ENCODE results near the gene PPFIA2. TPM values are rescaled to one million over a fixed set of nuclear protein-coding genes. Genes with fewer than 3 reads are reported as not detected.

PPFIA2 gene
- polyA plus RNA-seq, 1 donor from 2014 or later: 65.3 TPM

GRCh38 chr12:81683881-81684280, 75.3 kb downstream of the PPFIA2 start:
- Histone ChIP-seq H2AFZ (ENCODE audit: low read depth, low read length) (no peak overlapping the region), H3K9ac (ENCODE audit: low read length) (no peak overlapping the region), H3K27ac (ENCODE audit: low read length) (no peak overlapping the region), H3K9me2 (ENCODE audit: insufficient read depth, low read length) (no peaks in the 10 kb centered on the region), H3K36me3 (ENCODE audit: insufficient read depth, low read length) (no peaks in the 10 kb centered on the region), H3K4me2 (ENCODE audit: low read length) (no peak overlapping the region), H3K4me3 (ENCODE audit: low read length) (no peak overlapping the region), H3K79me2 (replicated peaks; ENCODE audit: insufficient read depth, low read length) (no peaks in the 10 kb centered on the region), H4K20me1 (ENCODE audit: insufficient read depth) (no peaks in the 10 kb centered on the region), H3K27me3 (ENCODE audit: insufficient read depth, low read depth, low read length) (no peaks in the 10 kb centered on the region), H3F3A (ENCODE audit: insufficient read depth, low read length, poor library complexity, severe bottlenecking) (no peaks in the 10 kb centered on the region), H3K9me3 (ENCODE audit: low read length) (no peaks in the 10 kb centered on the region)
- no peak for TF ChIP-seq EP300 (conservative IDR thresholded peaks at IDR 0.05; ENCODE audit: poor library complexity, severe bottlenecking)
- TF ChIP-seq CTCF (IDR thresholded peaks at IDR 0.05; ENCODE audit: poor library complexity, severe bottlenecking): no peak
- no peak for TF ChIP-seq SMC3 (conservative IDR thresholded peaks at IDR 0.05; ENCODE audit: poor library complexity)
- TF ChIP-seq POLR2AphosphoS5 (IDR thresholded peaks at IDR 0.05): no peak
- TF ChIP-seq RAD21 (conservative IDR thresholded peaks at IDR 0.05): no peak
- no peak for TF ChIP-seq REST (IDR thresholded peaks at IDR 0.05; ENCODE audit: borderline replicate concordance)
- TF ChIP-seq EZH2 (IDR thresholded peaks at IDR 0.05; ENCODE audit: borderline replicate concordance, insufficient read depth, low read length, poor library complexity, severe bottlenecking): no peak
- no peak for TF ChIP-seq TAF1 (IDR thresholded peaks at IDR 0.05; ENCODE audit: low read depth)
- no peak for TF ChIP-seq MXI1 (conservative IDR thresholded peaks at IDR 0.05; ENCODE audit: poor library complexity, severe bottlenecking)

- no peak overlapping the region for H2AFZ ChIP-seq (ENCODE audit: low read depth, low read length)
- H3K4me2 ChIP-seq (ENCODE audit: low read length): no peak overlapping the region
- no peak overlapping the region for H3K4me3 ChIP-seq (ENCODE audit: low read length)
- H3K79me2 ChIP-seq (replicated peaks; ENCODE audit: insufficient read depth, low read length): no peaks in the 10 kb centered on the region
- H3K9ac ChIP-seq (ENCODE audit: low read length): no peak overlapping the region
- H3K9me3 ChIP-seq (ENCODE audit: low read length): no peaks in the 10 kb centered on the region
- H3K27me3 ChIP-seq (ENCODE audit: insufficient read depth, low read depth, low read length): no peaks in the 10 kb centered on the region
- no peaks in the 10 kb centered on the region for H3K9me2 ChIP-seq (ENCODE audit: insufficient read depth, low read length)
- no peaks in the 10 kb centered on the region for H3K36me3 ChIP-seq (ENCODE audit: insufficient read depth, low read length)
- no peak overlapping the region for H3K27ac ChIP-seq (ENCODE audit: low read length)
- H3F3A ChIP-seq (ENCODE audit: insufficient read depth, low read length, poor library complexity, severe bottlenecking): no peaks in the 10 kb centered on the region
- no peaks in the 10 kb centered on the region for H4K20me1 ChIP-seq (ENCODE audit: insufficient read depth)
- TF ChIP-seq SMC3 (conservative IDR thresholded peaks at IDR 0.05; ENCODE audit: poor library complexity) (no peak), MXI1 (conservative IDR thresholded peaks at IDR 0.05; ENCODE audit: poor library complexity, severe bottlenecking) (no peak), POLR2AphosphoS5 (IDR thresholded peaks at IDR 0.05) (no peak), REST (IDR thresholded peaks at IDR 0.05; ENCODE audit: borderline replicate concordance) (no peak), RAD21 (conservative IDR thresholded peaks at IDR 0.05) (no peak), EZH2 (IDR thresholded peaks at IDR 0.05; ENCODE audit: borderline replicate concordance, insufficient read depth, low read length, poor library complexity, severe bottlenecking) (no peak), TAF1 (IDR thresholded peaks at IDR 0.05; ENCODE audit: low read depth) (no peak), CTCF (IDR thresholded peaks at IDR 0.05; ENCODE audit: poor library complexity, severe bottlenecking) (no peak), EP300 (conservative IDR thresholded peaks at IDR 0.05; ENCODE audit: poor library complexity, severe bottlenecking) (no peak)
These were observed 79.5 kb downstream of the PPFIA2 start for GRCh38 chr12:81679614-81680013.

All from neural cell (in vitro differentiated cells).